ENCODE measurements around the gene CCN2.

DNA sequence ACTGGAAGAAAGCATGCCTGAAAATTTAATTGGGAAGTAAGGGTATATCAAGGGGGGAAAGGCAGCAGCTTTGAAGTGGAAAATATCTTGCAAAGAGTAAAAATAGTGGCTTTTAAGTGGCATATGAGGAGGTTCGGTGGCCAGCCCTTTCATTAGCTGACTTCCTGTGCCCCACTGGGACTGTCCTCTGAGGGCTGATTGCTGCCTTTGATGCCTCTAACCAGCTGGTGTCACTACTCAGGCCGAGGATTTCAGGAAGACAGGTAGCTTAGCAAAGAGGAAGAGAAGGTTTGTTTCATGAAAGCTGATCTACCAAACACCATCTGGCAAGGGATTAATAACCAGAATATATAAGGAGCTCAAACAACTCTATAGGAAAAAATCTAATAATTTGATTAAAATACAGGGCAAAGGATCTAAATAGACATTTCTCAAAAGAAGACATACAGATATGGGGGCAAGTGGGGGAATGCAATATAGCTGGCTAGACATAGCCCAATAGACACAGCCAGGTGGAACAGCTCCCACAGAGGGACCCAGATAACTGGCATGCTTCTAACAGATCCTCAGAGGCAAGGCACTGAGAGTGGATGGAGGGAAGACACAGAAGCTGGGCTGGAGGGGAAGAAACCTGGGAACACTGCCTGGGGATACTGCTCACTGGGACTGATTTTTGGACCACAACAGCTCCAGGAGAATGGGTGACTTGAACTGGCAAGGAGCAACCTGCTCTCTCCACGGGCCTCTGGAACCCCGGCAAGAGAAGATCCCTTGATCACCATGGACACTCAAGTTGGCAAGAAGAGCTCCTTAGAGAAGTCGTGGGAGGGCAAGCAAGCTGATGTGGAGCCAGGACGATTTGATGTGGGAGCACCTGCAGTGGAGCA lies 33.2 kb downstream of the CCN2 start:
- TF ChIP-seq, protein P1, sequence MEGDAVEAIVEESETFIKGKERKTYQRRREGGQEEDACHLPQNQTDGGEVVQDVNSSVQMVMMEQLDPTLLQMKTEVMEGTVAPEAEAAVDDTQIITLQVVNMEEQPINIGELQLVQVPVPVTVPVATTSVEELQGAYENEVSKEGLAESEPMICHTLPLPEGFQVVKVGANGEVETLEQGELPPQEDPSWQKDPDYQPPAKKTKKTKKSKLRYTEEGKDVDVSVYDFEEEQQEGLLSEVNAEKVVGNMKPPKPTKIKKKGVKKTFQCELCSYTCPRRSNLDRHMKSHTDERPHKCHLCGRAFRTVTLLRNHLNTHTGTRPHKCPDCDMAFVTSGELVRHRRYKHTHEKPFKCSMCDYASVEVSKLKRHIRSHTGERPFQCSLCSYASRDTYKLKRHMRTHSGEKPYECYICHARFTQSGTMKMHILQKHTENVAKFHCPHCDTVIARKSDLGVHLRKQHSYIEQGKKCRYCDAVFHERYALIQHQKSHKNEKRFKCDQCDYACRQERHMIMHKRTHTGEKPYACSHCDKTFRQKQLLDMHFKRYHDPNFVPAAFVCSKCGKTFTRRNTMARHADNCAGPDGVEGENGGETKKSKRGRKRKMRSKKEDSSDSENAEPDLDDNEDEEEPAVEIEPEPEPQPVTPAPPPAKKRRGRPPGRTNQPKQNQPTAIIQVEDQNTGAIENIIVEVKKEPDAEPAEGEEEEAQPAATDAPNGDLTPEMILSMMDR (IDR thresholded peaks at IDR 0.05): no peak
- TF ChIP-seq POLR2A (IDR thresholded peaks at IDR 0.05): no peak

Data from adrenal gland (tissue), 5 donors.